HG03097 (cell line): ENCODE results near the gene EPHB4.
A peak's percentile ranks its signal among the peaks of the same experiment; 100 is the strongest.
"Not testable (repeated sequence)": the region's sequence is repeated elsewhere in the genome, so short reads cannot be mapped to it uniquely, and the experiment has no call there.

Source experiments
- ATAC-seq: cut with Tn5 transposase; IDR thresholded peaks from one replicate; pipeline ENCODE4 v1.9.1; 2021; ENCODE audit not compliant: unreplicated experiment, low FRiP score

The EPHB4 gene

GRCh38 chr7:100854899-100855298 lies 27.6 kb upstream of the EPHB4 start:
- ATAC-seq: not testable (repeated sequence)

- no peak for ATAC-seq
These were observed 27.0 kb upstream of the EPHB4 start for GRCh38 chr7:100854146-100854895.

GRCh38 chr7:100852048-100852872 lies 24.9 kb upstream of the EPHB4 start, which contains the start of gene SLC12A9:
Gene SLC12A9, plus strand, starts transcription at chr7:100852713. Its CDS starts 1,485 bp downstream, at chr7:100854198.
- peak; percentile 79 for ATAC-seq

GRCh38 chr7:100847360-100847759 lies 20.0 kb upstream of the EPHB4 start:
- ATAC-seq: no peak

- no peak for ATAC-seq
These were observed 13.3 kb upstream of the EPHB4 start for GRCh38 chr7:100840470-100841100.

GRCh38 chr7:100839361-100839760 lies 12.0 kb upstream of the EPHB4 start:
- no peak for ATAC-seq

GRCh38 chr7:100837099-100837836 lies 9.9 kb upstream of the EPHB4 start:
- ATAC-seq: no peak

GRCh38 chr7:100836812-100837098 lies 9.4 kb upstream of the EPHB4 start:
- ATAC-seq: no peak

GRCh38 chr7:100835903-100836811 lies 8.8 kb upstream of the EPHB4 start:
- no peak for ATAC-seq

- ATAC-seq: no peak
These were observed 4.9 kb upstream of the EPHB4 start for GRCh38 chr7:100832281-100832633.

GRCh38 chr7:100830396-100830795 lies 3.1 kb upstream of the EPHB4 start:
- ATAC-seq: no peak

- no peak for ATAC-seq
These were observed 1.9 kb upstream of the EPHB4 start for GRCh38 chr7:100829150-100829716.

GRCh38 chr7:100826514-100827329 lies 601 bp downstream of the EPHB4 start:
- no peak for ATAC-seq

- ATAC-seq: no peak
These were observed 1.4 kb downstream of the EPHB4 start for GRCh38 chr7:100825751-100826513.

GRCh38 chr7:100825215-100825671 lies 2.1 kb downstream of the EPHB4 start:
- ATAC-seq: no peak

- no peak for ATAC-seq
These were observed 2.7 kb downstream of the EPHB4 start for GRCh38 chr7:100824499-100825214.

- ATAC-seq: no peak
These were observed 3.8 kb downstream of the EPHB4 start for GRCh38 chr7:100823534-100823933.
